ENCODE results near the gene TRPM5.

DNA sequence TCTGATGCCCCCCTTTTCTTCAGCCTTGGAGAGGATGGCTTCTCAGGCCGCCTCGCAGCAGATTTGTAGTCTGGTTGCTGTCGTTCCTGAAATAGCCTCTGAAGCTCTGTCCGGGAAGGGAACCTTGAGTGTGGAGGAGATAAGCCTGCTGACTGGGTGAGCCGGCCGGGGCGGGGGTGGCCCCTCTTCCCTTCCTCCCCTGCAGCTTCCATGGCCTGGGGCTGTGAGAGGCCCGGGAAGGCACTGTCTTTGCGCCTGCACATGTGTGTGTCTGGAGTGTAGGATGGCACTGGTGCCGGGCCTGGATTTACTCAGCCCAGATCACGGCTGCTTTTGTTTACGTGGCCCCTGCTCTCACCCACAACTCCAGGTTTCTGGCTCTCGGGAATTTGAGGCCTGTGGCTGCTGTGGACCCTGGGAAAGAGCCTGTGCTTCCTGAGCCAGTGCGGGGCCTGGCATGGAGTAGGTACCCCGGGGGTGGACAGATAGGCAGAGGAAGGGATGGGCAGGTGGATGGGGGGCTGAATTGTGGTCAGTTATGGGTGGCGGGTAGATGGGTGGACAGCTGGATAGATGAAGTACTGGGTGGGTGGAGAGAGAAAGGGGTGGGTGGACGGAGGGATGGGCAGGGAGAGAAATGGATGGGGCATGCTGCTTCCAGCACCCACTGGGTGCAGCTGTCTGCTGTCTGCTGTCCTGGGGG lies 17.1 kb upstream of the TRPM5 start:
- TF ChIP-seq POLR2A (IDR thresholded peaks at IDR 0.05), result no peak
- no peak for TF ChIP-seq CTCF (IDR thresholded peaks at IDR 0.05)

Data from testis (tissue), 2 donors.